ENCODE measurements around the gene PPP1R18.

PPP1R18 gene

GRCh38 chr6:30705620-30706019 lies 19.2 kb upstream of the PPP1R18 start:
- no peak for TF ChIP-seq CTCF (conservative IDR thresholded peaks at IDR 0.05; ENCODE audit: control insufficient read depth, insufficient read depth, low read depth, low read length)
- DNase-seq (ENCODE audit: low read depth), result no peak
- no peak overlapping the region for H3K4me3 ChIP-seq (ENCODE audit: control insufficient read depth, low read depth, low read length)

- H3K4me3 ChIP-seq (ENCODE audit: control insufficient read depth, low read depth, low read length), result no peak overlapping the region
- DNase-seq (ENCODE audit: low read depth), result no peak
- no peak for TF ChIP-seq CTCF (conservative IDR thresholded peaks at IDR 0.05; ENCODE audit: control insufficient read depth, insufficient read depth, low read depth, low read length)
These were observed 17.4 kb upstream of the PPP1R18 start for GRCh38 chr6:30703821-30704220.

- H3K4me3 ChIP-seq (ENCODE audit: control insufficient read depth, low read depth, low read length), result no peak overlapping the region
- no peak for TF ChIP-seq CTCF (conservative IDR thresholded peaks at IDR 0.05; ENCODE audit: control insufficient read depth, insufficient read depth, low read depth, low read length)
- DNase-seq (ENCODE audit: low read depth), result no peak
These were observed 16.6 kb upstream of the PPP1R18 start for GRCh38 chr6:30703011-30703410.

GRCh38 chr6:30700340-30700739 lies 13.9 kb upstream of the PPP1R18 start:
- no peak overlapping the region for H3K4me3 ChIP-seq (ENCODE audit: control insufficient read depth, low read depth, low read length)
- no peak for TF ChIP-seq CTCF (conservative IDR thresholded peaks at IDR 0.05; ENCODE audit: control insufficient read depth, insufficient read depth, low read depth, low read length)
- DNase-seq (ENCODE audit: low read depth), result no peak

GRCh38 chr6:30696432-30696831 lies 10.0 kb upstream of the PPP1R18 start:
- no peak overlapping the region for H3K4me3 ChIP-seq (ENCODE audit: control insufficient read depth, low read depth, low read length)
- DNase-seq (ENCODE audit: low read depth), result no peak
- no peak for TF ChIP-seq CTCF (conservative IDR thresholded peaks at IDR 0.05; ENCODE audit: control insufficient read depth, insufficient read depth, low read depth, low read length)

GRCh38 chr6:30691208-30691847 lies 4.9 kb upstream of the PPP1R18 start:
- no peak for TF ChIP-seq CTCF (conservative IDR thresholded peaks at IDR 0.05; ENCODE audit: control insufficient read depth, insufficient read depth, low read depth, low read length)
- DNase-seq (ENCODE audit: low read depth), result no peak
- peak overlapping the region; percentile 1 for H3K4me3 ChIP-seq (ENCODE audit: control insufficient read depth, low read depth, low read length)
